ENCODE data around the gene GLI2. TPM values are rescaled to one million over a fixed set of nuclear protein-coding genes. Genes with fewer than 3 reads are reported as not detected.

The GLI2 gene
- total RNA-seq, 2 experiments from 2014 or later, result not detected

GRCh38 chr2:120732506-120733237 is 3.0 kb upstream of the GLI2 start:
- ChIA-PET POLR2A (no interaction called here), CTCF (no interaction called here)
- DNase-seq (no peak), ATAC-seq (no peak)
- TF ChIP-seq CTCF (IDR thresholded peaks at IDR 0.05), result no peak
- intact Hi-C loops (cut with micrococcal nuclease), result no loop called here
- H3K27ac Mint-ChIP-seq, result no peak overlapping the region
- no peaks in the 10 kb centered on the region for H3K9me3 Mint-ChIP-seq
- no peak overlapping the region for H3K4me3 Mint-ChIP-seq
- H3K27me3 Mint-ChIP-seq, result peaks cover 32% of the 10 kb centered on the region
- no peaks in the 10 kb centered on the region for H3K4me1 Mint-ChIP-seq (ENCODE audit: low read depth)
- H3K36me3 Mint-ChIP-seq (ENCODE audit: low read depth), result no peaks in the 10 kb centered on the region

DNA sequence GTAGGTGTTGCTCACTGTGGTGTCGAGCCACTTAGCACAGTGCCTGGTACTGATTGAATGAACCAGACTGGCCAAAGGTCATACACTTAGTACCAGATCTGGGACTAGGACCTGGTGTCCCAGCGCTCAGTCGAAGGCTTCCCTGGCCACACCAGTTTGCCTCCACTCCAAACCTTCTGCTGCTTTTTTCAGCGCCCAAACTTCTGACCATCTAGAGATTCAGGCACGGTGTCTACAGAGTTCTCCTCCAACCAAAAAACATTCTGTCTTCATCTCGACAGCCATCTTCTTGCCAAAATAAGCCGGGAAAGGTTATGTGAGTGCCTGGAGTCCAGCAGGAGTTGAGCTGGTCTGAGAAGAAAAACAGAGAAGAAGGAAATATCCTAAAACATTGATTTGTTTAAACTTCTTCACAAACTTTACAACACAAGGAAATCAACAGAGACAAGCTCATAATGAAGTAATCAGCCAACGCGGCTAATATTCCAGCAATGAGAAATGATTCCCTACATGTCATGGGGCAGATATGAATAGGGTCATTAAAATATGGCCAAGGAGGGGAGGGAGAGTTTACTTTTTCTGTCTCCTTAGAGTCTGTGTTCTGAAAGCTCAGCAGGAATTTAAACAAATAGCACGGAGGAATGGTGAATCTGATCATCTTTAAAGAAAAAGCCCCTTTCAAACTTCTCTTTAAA is 2.3 kb upstream of the GLI2 start:
- POLR2A ChIA-PET, result no interaction called here
- no peak for TF ChIP-seq CTCF (IDR thresholded peaks at IDR 0.05)
- Mint-ChIP-seq H3K4me3 (no peak overlapping the region), H3K27me3 (peaks cover 38% of the 10 kb centered on the region), H3K27ac (no peak overlapping the region), H3K36me3 (ENCODE audit: low read depth) (no peaks in the 10 kb centered on the region), H3K4me1 (ENCODE audit: low read depth) (no peaks in the 10 kb centered on the region), H3K9me3 (no peaks in the 10 kb centered on the region)
- intact Hi-C loops (cut with micrococcal nuclease), result no loop called here
- no peak for ATAC-seq
- no peak for DNase-seq
- CTCF ChIA-PET, result no interaction called here

DNA sequence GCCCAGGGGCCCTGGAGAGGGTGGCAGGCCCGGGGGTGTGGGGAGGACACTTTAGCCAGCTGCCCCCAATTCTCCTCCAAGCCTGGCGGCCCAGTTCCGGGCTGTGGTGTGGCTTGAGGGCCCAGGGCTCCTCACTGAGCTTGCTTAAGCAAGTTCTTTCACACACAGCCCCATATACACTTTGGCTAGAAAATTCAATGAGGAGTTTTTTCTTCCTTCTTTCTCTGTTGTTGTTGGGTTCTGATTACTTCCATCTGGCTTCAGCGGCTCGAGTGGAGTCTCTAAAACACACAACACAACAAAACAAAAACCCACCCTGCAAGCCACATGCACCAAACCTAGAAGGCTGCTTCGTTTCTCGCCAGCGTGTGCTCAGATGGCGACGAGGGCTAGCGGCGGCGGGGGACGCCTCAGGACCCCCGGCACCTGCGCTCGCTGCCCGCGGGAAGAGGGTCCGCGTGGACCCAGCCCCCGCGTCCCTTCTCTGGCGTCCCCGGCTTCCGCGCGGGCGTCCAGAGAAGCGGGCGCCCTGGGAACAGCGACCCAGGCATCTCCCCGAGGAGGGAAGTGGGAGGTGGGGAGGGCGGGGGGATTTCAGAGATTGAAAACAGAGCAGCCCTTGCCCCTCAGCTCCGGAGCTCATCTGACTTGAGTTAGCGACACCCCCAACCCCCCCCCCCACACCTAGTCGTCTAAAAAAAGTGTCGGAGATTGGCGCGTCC is 577 bp upstream of the GLI2 start:
- no peaks in the 10 kb centered on the region for H3K36me3 Mint-ChIP-seq (ENCODE audit: low read depth)
- POLR2A ChIA-PET, result no interaction called here
- DNase-seq, result no peak
- ATAC-seq, result no peak
- peaks cover 50% of the 10 kb centered on the region for H3K27me3 Mint-ChIP-seq
- TF ChIP-seq CTCF (IDR thresholded peaks at IDR 0.05), result no peak
- CTCF ChIA-PET, result interaction anchor here (0.6 to 1.1 kb wide), 3 partner anchors 123 to 345 kb away, joined by 3 read pairs; no protein-coding TSS in a partner anchor
- no peaks in the 10 kb centered on the region for H3K9me3 Mint-ChIP-seq
- H3K4me3 Mint-ChIP-seq, result no peak overlapping the region
- no peak overlapping the region for H3K27ac Mint-ChIP-seq
- intact Hi-C loops (cut with micrococcal nuclease), result no loop called here
- no peaks in the 10 kb centered on the region for H3K4me1 Mint-ChIP-seq (ENCODE audit: low read depth)

DNA sequence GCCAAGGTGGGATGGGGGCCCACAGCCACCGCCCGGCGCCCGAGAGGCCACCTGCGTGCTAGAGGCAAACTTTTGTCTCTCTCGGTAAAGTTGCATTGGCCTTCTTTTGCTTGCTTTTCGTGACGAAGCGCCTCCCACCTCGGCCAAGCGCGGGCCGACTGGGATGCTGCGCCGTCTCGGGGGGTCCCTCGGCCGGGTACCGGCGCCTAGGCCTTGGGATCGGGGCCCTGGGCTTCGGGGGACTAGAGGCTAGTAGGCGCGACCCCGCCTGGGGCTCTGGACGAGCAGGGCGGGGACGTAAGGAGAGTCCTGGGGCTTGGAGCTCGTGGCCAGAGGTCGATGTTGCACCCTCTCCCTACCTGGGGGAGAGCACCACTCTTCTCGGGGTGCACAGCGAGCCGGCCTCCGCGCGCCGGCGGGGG is 545 bp downstream of the GLI2 start:
- H3K9me3 Mint-ChIP-seq, result no peaks in the 10 kb centered on the region
- H3K27ac Mint-ChIP-seq, result no peak overlapping the region
- POLR2A ChIA-PET, result no interaction called here
- CTCF ChIA-PET, result no interaction called here
- H3K27me3 Mint-ChIP-seq, result peaks cover 59% of the 10 kb centered on the region
- H3K4me3 Mint-ChIP-seq, result no peak overlapping the region
- peak; percentile 16 for ATAC-seq
- intact Hi-C loops (cut with micrococcal nuclease), result no loop called here
- DNase-seq, result no peak
- H3K36me3 Mint-ChIP-seq (ENCODE audit: low read depth), result no peaks in the 10 kb centered on the region
- H3K4me1 Mint-ChIP-seq (ENCODE audit: low read depth), result no peaks in the 10 kb centered on the region
- no peak for TF ChIP-seq CTCF (IDR thresholded peaks at IDR 0.05)
